Fibroblast of lung (primary cell): ENCODE measurements around the gene LINGO3. TPM values are rescaled to one million over a fixed set of nuclear protein-coding genes. Genes with fewer than 3 reads are reported as not detected.

Source experiments
- DNase-seq, 2 donors: peaks; one replicate each; pipeline versions ENCODE4 v3.0.0 to v3.0.0-alpha.2; 2010; ENCODE audit warnings: low read depth in 2 of 2
- H2AFZ ChIP-seq: 2 replicates; pipeline ENCODE4 v1.5.1; 2012; ENCODE audit warnings: low read length, control low read depth, inconsistent platforms
- H3K27ac ChIP-seq: 2 replicates; pipeline ENCODE4 v1.5.1; 2011; ENCODE audit warnings: low read length, control low read depth; ENCODE audit not compliant: insufficient read depth
- H3K27me3 ChIP-seq: 2 replicates; pipeline ENCODE4 v1.5.1; 2011; ENCODE audit warnings: mild to moderate bottlenecking, low read length; ENCODE audit not compliant: control insufficient read depth, insufficient read depth
- H3K36me3 ChIP-seq: 2 replicates; pipeline ENCODE4 v1.5.1; 2011; ENCODE audit warnings: low read length; ENCODE audit not compliant: control insufficient read depth, insufficient read depth
- H3K4me1 ChIP-seq: 2 replicates; pipeline ENCODE4 v1.5.1; 2011; ENCODE audit warnings: low read length; ENCODE audit not compliant: control insufficient read depth, insufficient read depth; ENCODE audit errors: extremely low read depth
- H3K4me2 ChIP-seq: 2 replicates; pipeline ENCODE4 v1.5.1; 2011; ENCODE audit warnings: low read length, control low read depth; ENCODE audit not compliant: insufficient read depth; ENCODE audit errors: extremely low read depth
- H3K4me3 ChIP-seq, 4 experiments: fragments of 200-600 bp in 1 of 4; sonication (generic) in 1 of 4; replicated peaks in 1 of 4; 2 replicates each; pipeline ENCODE4 v1.5.1; 2011 to 2016; ENCODE audit warnings: low read length in 4 of 4, low read depth in 3 of 4, mild to moderate bottlenecking in 3 of 4, control low read depth in 2 of 4, inconsistent platforms in 1 of 4, mixed read lengths in 1 of 4; ENCODE audit not compliant: insufficient read depth in 1 of 4; ENCODE audit errors: control extremely low read depth in 1 of 4
- H3K79me2 ChIP-seq: 2 replicates; pipeline ENCODE4 v1.5.1; 2012; ENCODE audit warnings: mild to moderate bottlenecking, low read length, inconsistent platforms; ENCODE audit not compliant: control insufficient read depth, insufficient read depth
- H3K9ac ChIP-seq: 2 replicates; pipeline ENCODE4 v1.5.1; 2011; ENCODE audit warnings: mild to moderate bottlenecking, low read length, control low read depth; ENCODE audit not compliant: insufficient read depth
- H3K9me3 ChIP-seq: 2 replicates; pipeline ENCODE4 v1.5.1; 2012; ENCODE audit warnings: low read depth, low read length; ENCODE audit not compliant: control insufficient read depth, insufficient read depth
- H4K20me1 ChIP-seq: 2 replicates; pipeline ENCODE4 v1.5.1; 2011; ENCODE audit warnings: low read length; ENCODE audit not compliant: control insufficient read depth, insufficient read depth; ENCODE audit errors: extremely low read depth
- CTCF ChIP-seq, 2 donors: IDR thresholded peaks in 1 of 2; conservative IDR thresholded peaks in 1 of 2; 1 replicate in 1 of 2; 2 replicates in 1 of 2; pipeline ENCODE4 v1.5.1; 2011 to 2012; ENCODE audit warnings: low read length in 2 of 2, control low read depth in 1 of 2, inconsistent platforms in 1 of 2, low read depth in 1 of 2, mild to moderate bottlenecking in 1 of 2
- EZH2 ChIP-seq: IDR thresholded peaks from 2 replicates; pipeline ENCODE4 v1.5.1; 2012; ENCODE audit warnings: low read length, control low read depth, mild to moderate bottlenecking; ENCODE audit errors: missing control alignments
- polyA plus RNA-seq, 2 donors: library from polyadenylated mRNA; depleted of rRNA in 1 of 2; stranded (reverse) in 1 of 2; unstranded in 1 of 2; fragments of >200 nt; gene quantifications; 2 replicates each; pipeline ENCODE4 v1.2.1, GENCODE V29; 2011 to 2012; ENCODE audit warnings: missing spikeins in 1 of 2
- total RNA-seq: library from RNA; depleted of rRNA; stranded (reverse); fragments of >200 nt; gene quantifications from 2 replicates; pipeline ENCODE4 v1.2.1, GENCODE V29; 2014

The LINGO3 gene
- total and polyA plus RNA-seq, 2 donors (not counting 1 experiment from before 2014, with no cell fraction given) = not detected

GRCh38 chr19:2355168-2356035, 47.4 kb upstream of the LINGO3 start:
- H3K4me2 ChIP-seq = no peak overlapping the region
- H3K4me3 ChIP-seq = no peak overlapping the region

GRCh38 chr19:2354670-2355069, 46.7 kb upstream of the LINGO3 start:
- no peaks in the 10 kb centered on the region for H3K79me2 ChIP-seq
- H3K9ac ChIP-seq = no peak overlapping the region
- no peak for TF ChIP-seq CTCF (conservative IDR thresholded peaks at IDR 0.05 in 1 of 2, IDR thresholded peaks at IDR 0.05 in 1 of 2; ENCODE audit: low read depth in 1 of 2, low read length in 2 of 2)
- no peak for TF ChIP-seq EZH2
- no peak overlapping the region for H2AFZ ChIP-seq
- no peak overlapping the region for H3K4me3 ChIP-seq
- peaks cover under 1% of the 10 kb centered on the region for H3K27me3 ChIP-seq
- no peaks in the 10 kb centered on the region for H3K9me3 ChIP-seq
- H3K4me1 ChIP-seq = no peaks in the 10 kb centered on the region
- no peak overlapping the region for H3K4me2 ChIP-seq
- no peaks in the 10 kb centered on the region for H4K20me1 ChIP-seq
- no peak for DNase-seq
- H3K36me3 ChIP-seq = peaks cover 7% of the 10 kb centered on the region
- no peak overlapping the region for H3K27ac ChIP-seq

More at GRCh38 chr19:2355168-2356035, 47.4 kb upstream of the LINGO3 start:
- Histone ChIP-seq H4K20me1 (no peaks in the 10 kb centered on the region), H3K27me3 (peaks cover 4% of the 10 kb centered on the region), H3K9ac (no peak overlapping the region), H3K4me1 (no peaks in the 10 kb centered on the region), H2AFZ (no peak overlapping the region), H3K27ac (no peak overlapping the region), H3K79me2 (no peaks in the 10 kb centered on the region), H3K9me3 (no peaks in the 10 kb centered on the region), H3K36me3 (peaks cover 5% of the 10 kb centered on the region)
- peak; percentile 8 to 23 for DNase-seq
- no peak for TF ChIP-seq EZH2
- TF ChIP-seq CTCF (conservative IDR thresholded peaks at IDR 0.05 in 1 of 2, IDR thresholded peaks at IDR 0.05 in 1 of 2; ENCODE audit: low read depth in 1 of 2, low read length in 2 of 2) = no peak

GRCh38 chr19:2353887-2354592, 46.1 kb upstream of the LINGO3 start:
- Histone ChIP-seq H3K9ac (no peak overlapping the region), H3K4me3 (no peak overlapping the region), H3K27me3 (no peaks in the 10 kb centered on the region), H3K9me3 (no peaks in the 10 kb centered on the region), H3K4me2 (no peak overlapping the region), H4K20me1 (no peaks in the 10 kb centered on the region), H3K27ac (no peak overlapping the region), H3K79me2 (no peaks in the 10 kb centered on the region), H3K36me3 (peaks cover 7% of the 10 kb centered on the region), H3K4me1 (no peaks in the 10 kb centered on the region), H2AFZ (no peak overlapping the region)
- TF ChIP-seq CTCF (conservative IDR thresholded peaks at IDR 0.05 in 1 of 2, IDR thresholded peaks at IDR 0.05 in 1 of 2; ENCODE audit: low read depth in 1 of 2, low read length in 2 of 2) (no peak), EZH2 (no peak)
- DNase-seq = no peak
